Measurements from ENCODE around the gene KCNE4.

DNA sequence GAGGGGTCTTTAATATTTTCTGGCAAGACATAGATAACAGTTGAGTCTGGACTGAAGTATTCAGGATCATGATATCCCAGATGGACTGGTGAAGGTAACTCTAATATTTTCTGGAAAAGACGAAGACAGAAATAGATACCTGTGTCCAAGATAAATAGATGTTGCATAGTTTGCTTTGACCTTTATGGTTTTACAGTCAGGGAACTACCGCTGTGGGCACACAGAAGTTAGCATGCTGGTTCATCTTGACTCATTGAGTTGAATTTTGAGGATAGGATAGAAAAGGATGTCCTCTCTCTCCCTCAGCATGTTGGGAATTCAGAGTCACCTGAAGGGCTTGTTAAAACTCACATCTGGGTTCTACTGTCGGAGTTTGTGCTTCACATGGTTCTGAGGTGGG, 20.8 kb downstream of the KCNE4 start:
- TF ChIP-seq SMC3 (conservative IDR thresholded peaks at IDR 0.05; ENCODE audit: poor library complexity) (no peak), CTCF (IDR thresholded peaks at IDR 0.05; ENCODE audit: poor library complexity, severe bottlenecking) (no peak), POLR2AphosphoS5 (IDR thresholded peaks at IDR 0.05) (no peak), EP300 (conservative IDR thresholded peaks at IDR 0.05; ENCODE audit: poor library complexity, severe bottlenecking) (no peak), EZH2 (IDR thresholded peaks at IDR 0.05; ENCODE audit: borderline replicate concordance, insufficient read depth, low read length, poor library complexity, severe bottlenecking) (no peak)
